IPS-20b (cell line): ENCODE measurements around the gene MYH14.

Experiments
- H3K27ac ChIP-seq: one replicate; pipeline ENCODE4 v1.5.1; 2013; ENCODE audit warnings: low read length
- H3K27me3 ChIP-seq: 2 replicates; pipeline ENCODE4 v1.6.1; 2013; ENCODE audit warnings: mild to moderate bottlenecking, low read length, inconsistent platforms; ENCODE audit not compliant: insufficient read depth
- H3K36me3 ChIP-seq: 2 replicates; pipeline ENCODE4 v1.6.1; 2013; ENCODE audit warnings: low read depth, mild to moderate bottlenecking, inconsistent platforms, low read length, moderate library complexity; ENCODE audit not compliant: insufficient read depth
- H3K4me1 ChIP-seq: 2 replicates; pipeline ENCODE4 v1.6.1; 2013; ENCODE audit warnings: mild to moderate bottlenecking, control low read depth, inconsistent platforms, low read length, moderate library complexity; ENCODE audit not compliant: insufficient read depth
- H3K4me3 ChIP-seq: 2 replicates; pipeline ENCODE4 v1.5.1; 2013; ENCODE audit warnings: mild to moderate bottlenecking, low read length, inconsistent platforms
- H3K9ac ChIP-seq: 2 replicates; pipeline ENCODE4 v1.6.1; 2013; ENCODE audit warnings: low read depth, mild to moderate bottlenecking, inconsistent platforms, low read length, moderate library complexity
- H3K9me3 ChIP-seq: 2 replicates; pipeline ENCODE4 v1.6.1; 2013; ENCODE audit warnings: mild to moderate bottlenecking, low read depth, low read length, inconsistent platforms; ENCODE audit not compliant: insufficient read depth

The MYH14 gene

DNA sequence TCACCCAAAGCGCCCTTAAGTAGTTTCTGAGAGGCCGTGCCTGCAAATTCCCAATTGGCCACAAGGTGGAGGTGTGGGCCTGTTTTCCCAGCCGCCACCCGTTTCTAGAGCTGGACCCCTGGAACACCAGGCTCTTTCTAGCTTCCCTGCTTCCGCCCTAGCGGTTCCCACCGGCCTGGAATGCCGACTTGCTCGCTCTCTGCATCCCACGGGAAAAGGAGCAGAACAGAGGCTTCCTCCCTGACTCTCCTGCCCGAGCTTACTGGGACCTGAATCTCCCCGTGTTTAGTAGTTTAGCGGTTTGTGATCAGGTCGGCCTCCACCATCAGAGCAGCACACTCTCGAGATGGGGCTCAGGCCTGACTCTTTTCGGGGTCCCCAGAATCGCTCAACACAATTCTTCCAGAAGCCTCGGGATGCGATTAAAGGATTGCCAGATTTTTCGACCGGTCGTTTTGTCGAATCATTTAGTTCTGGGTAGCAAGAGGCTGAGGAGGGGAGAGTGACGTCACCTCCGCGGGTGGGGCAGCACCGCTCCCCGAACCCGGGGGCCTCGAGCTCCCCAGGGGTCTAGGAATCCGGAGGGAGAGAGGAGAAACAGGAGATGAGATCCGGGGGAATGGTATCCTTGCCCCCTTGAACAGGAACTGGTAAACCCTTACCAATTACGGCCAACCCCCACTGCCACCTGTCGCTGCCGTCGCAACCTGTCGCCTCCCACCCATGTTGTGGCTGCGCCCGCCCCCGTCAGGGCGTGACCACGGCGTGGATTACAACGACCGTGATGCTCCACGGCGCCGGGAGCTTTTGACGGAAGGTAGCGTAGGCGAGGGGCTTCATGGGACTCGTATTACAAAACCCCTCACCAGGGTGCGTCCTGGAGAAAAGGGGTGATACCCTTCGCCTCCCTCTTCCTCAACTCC, 154.0 kb downstream of the MYH14 start:
- no peak overlapping the region for H3K4me3 ChIP-seq
- no peaks in the 10 kb centered on the region for H3K36me3 ChIP-seq
- H3K9me3 ChIP-seq: peaks cover 23% of the 10 kb centered on the region; the same call in 1 of the 2 replicates
- H3K27ac ChIP-seq: no peak overlapping the region
- no peaks in the 10 kb centered on the region for H3K27me3 ChIP-seq
- no peaks in the 10 kb centered on the region for H3K4me1 ChIP-seq
- H3K9ac ChIP-seq: no peak overlapping the region

DNA sequence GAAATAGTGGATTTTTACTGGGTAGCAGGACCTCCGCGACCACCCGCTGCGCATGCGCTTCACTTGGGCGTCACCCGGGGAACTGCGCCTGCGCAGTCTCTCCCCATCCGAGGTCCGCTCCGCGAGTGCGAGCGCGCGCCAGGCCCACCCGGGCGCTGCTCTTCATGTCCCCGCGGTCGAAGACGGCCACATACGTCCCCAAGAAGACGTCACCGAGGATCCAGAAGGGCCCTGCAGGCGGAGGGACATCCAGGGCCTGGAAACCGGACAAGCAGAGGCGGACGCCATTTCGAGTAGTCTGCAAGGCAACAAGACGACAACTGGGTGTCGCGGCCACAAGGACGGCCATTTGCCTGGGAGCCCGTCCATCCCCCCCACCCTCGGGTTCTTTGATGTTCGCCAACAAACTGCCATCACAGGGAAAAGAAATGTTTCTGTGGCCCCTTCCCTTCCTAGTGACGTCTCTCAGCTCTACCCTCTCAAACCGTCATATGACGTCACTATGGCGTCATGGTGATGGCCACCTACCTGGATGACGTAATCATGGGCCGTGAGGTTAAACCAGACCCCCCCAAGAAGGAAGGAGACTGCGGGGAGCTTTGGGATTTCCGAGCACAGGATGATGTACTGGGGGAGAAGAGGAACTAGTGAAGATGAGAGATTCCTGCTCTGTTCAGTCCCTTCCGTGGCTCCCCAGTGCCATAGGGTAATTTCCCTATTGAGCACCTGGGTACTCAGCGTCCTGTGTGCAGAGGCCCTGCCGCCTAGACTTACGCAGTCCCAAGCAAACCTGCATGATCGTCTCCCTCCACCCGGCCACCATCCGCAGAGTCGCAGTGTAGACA, 155.3 kb downstream of the MYH14 start:
- H3K27ac ChIP-seq: no peak overlapping the region

DNA sequence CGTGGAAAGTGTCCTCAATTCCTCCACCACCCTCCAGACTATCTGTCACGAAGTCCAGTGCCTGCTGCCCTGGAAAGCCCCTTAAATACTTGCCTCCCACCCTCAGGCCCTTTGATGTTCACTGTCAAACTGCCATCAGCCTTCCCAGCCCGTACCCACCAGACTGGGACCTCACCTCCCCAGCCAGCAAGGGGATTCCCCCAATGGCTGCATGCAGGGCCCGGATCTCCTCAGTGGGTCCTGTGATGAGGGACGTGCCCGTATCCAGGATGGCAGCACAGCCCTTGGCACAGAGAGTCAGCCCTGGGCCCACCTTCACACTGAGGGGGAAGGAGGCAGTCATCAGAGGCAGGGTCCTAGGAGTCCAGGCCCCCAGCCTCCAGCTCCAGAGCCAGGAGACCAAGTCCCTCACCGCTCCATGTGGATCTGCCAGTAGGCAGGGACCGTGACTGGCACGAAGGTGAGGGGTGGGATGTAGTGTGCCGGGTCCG, 156.0 kb downstream of the MYH14 start:
- Histone ChIP-seq H3K9ac (no peak overlapping the region), H3K27ac (no peak overlapping the region), H3K27me3 (no peaks in the 10 kb centered on the region), H3K9me3 (peaks cover 31% of the 10 kb centered on the region), H3K4me3 (no peak overlapping the region), H3K36me3 (no peaks in the 10 kb centered on the region), H3K4me1 (no peaks in the 10 kb centered on the region)

More for the DNA sequence above, 155.3 kb downstream of the MYH14 start:
- Histone ChIP-seq H3K9ac (no peak overlapping the region), H3K27me3 (no peaks in the 10 kb centered on the region), H3K4me1 (no peaks in the 10 kb centered on the region), H3K36me3 (no peaks in the 10 kb centered on the region), H3K9me3 (peaks cover 30% of the 10 kb centered on the region), H3K4me3 (no peak overlapping the region)
